ENCODE results near the gene ABHD17B. TPM values are rescaled to one million over a fixed set of nuclear protein-coding genes. Genes with fewer than 3 reads are reported as not detected.

Gene ABHD17B
- total RNA-seq, 3 donors from 2014 or later: 21.2 to 34.7 (median 23.7) TPM

DNA sequence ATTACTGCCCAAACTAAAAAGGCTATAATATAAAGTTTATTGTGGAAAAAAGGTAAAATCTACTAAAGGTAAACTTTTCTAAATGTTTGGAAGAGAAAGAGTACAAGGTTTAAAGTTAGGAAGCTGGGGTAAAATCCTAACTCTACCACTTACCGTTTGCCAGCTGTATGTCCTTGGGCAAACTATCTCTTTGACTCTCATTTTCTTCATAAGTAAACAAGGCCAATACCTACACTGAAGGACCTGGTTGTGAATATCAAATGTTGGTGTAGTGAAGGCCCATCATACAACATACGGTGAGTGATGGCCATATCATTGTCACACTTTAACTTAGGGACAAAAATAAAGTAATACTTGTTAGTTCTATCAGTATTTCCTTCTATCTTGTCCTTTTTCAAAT, 34.9 kb downstream of the ABHD17B start:
- ATAC-seq: no peak

DNA sequence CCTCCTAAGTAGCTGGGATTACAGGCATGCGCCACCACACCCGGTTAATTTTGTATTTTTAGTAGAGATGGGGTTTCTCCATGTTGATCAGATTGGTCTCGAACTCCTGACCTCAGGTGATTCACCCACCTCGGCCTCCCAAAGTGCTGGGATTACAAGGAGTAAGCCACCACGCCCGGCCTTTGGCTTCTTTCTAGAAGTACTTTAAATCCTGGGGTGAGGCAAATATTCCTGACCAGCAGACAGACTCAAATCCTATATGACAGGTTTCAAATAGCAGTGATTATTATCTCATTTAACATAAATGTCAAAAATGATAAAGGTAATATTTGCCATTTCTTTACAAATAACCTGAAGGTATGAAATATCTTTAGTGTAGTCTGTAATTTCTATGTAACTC, 35.6 kb downstream of the ABHD17B start:
- intact Hi-C loops (cut with DNase I, micrococcal nuclease): no loop called here
- no peak for ATAC-seq

More for the DNA sequence above, 34.9 kb downstream of the ABHD17B start:
- peaks cover 18% of the 10 kb centered on the region for H3K9me3 ChIP-seq
- TF ChIP-seq, protein P1, sequence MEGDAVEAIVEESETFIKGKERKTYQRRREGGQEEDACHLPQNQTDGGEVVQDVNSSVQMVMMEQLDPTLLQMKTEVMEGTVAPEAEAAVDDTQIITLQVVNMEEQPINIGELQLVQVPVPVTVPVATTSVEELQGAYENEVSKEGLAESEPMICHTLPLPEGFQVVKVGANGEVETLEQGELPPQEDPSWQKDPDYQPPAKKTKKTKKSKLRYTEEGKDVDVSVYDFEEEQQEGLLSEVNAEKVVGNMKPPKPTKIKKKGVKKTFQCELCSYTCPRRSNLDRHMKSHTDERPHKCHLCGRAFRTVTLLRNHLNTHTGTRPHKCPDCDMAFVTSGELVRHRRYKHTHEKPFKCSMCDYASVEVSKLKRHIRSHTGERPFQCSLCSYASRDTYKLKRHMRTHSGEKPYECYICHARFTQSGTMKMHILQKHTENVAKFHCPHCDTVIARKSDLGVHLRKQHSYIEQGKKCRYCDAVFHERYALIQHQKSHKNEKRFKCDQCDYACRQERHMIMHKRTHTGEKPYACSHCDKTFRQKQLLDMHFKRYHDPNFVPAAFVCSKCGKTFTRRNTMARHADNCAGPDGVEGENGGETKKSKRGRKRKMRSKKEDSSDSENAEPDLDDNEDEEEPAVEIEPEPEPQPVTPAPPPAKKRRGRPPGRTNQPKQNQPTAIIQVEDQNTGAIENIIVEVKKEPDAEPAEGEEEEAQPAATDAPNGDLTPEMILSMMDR (IDR thresholded peaks at IDR 0.05): no peak
- intact Hi-C loops (cut with DNase I, micrococcal nuclease): no loop called here
- no peak for DNase-seq
- no peak overlapping the region for H3K4me3 ChIP-seq
- no peaks in the 10 kb centered on the region for H3K36me3 ChIP-seq (ENCODE audit: low read depth)
- no peaks in the 10 kb centered on the region for H3K4me1 ChIP-seq (ENCODE audit: low read depth)

DNA sequence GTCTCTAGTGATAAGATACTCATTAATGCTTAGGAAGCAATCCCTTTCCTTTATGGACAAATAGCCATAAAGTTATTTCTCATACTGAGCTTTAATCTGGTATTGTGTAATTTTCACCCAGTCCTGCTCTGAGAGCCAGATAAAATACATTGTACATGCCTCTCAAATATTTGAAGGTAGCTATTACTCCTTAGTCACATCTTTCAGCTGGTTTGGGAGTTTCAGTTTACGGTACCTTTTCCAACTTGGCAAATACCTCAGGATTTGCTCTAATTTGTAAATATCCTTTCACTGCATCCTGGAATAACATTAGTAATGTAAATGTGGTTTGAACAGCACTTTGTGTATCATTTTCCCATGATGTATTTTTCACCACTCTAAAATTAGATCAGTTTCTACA, 47.4 kb downstream of the ABHD17B start:
- TF ChIP-seq, protein P1 (IDR thresholded peaks at IDR 0.05): no peak
- ATAC-seq: no peak
- no peak for DNase-seq
- Histone ChIP-seq H3K9me3 (peaks cover 19% of the 10 kb centered on the region), H3K36me3 (ENCODE audit: low read depth) (no peaks in the 10 kb centered on the region), H3K4me3 (no peak overlapping the region), H3K4me1 (ENCODE audit: low read depth) (no peaks in the 10 kb centered on the region)
- intact Hi-C loops (cut with DNase I, micrococcal nuclease): no loop called here

More for the DNA sequence above, 35.6 kb downstream of the ABHD17B start:
- H3K4me3 ChIP-seq: no peak overlapping the region
- DNase-seq: no peak
- no peaks in the 10 kb centered on the region for H3K4me1 ChIP-seq (ENCODE audit: low read depth)
- TF ChIP-seq, protein P1 (IDR thresholded peaks at IDR 0.05): no peak
- peaks cover 18% of the 10 kb centered on the region for H3K9me3 ChIP-seq
- no peaks in the 10 kb centered on the region for H3K36me3 ChIP-seq (ENCODE audit: low read depth)

DNA sequence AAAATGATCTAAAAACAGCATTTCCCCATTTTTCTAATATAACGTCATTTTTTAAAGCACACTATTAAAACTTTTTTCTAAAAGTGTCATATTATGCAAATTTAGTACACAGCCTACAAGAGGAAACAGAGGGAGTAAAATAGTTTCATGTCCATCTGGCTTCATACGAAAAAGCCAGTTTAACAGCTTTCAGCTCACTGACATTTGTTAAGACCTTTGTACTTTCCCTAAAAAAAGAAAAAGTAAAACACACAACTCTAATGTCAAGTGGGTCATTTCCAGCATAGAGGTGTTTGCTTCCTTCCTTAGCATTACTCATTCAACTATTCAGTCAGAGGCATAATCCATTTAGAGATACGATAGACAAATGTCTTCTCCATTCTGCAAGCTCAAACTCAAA, 49.4 kb downstream of the ABHD17B start:
- Histone ChIP-seq H3K9me3 (peaks cover 19% of the 10 kb centered on the region), H3K36me3 (ENCODE audit: low read depth) (no peaks in the 10 kb centered on the region), H3K4me1 (ENCODE audit: low read depth) (no peaks in the 10 kb centered on the region), H3K4me3 (no peak overlapping the region)
- intact Hi-C loops (cut with DNase I, micrococcal nuclease): no loop called here
- DNase-seq: no peak
- ATAC-seq: peak; percentile 55
- TF ChIP-seq, protein P1 (IDR thresholded peaks at IDR 0.05): no peak

DNA sequence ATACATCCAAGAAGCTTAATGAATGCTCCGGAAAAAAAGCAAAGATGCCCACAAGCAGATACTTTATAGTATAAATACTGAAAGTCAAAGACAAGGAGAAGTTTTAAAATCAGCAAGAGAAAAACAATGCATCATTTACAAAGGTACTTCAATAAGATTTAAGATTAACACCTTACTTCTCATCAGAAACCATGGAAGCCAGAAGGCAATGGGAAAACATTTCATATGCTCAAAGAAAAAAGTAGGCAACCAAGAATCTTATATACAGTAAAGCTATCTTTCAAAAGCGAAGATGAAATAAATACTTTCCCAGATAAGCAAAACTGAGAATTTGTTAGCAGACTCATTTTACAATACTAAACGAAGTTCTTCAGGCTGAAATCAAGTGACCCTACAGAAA, 51.1 kb downstream of the ABHD17B start:
- DNase-seq (no peak), ATAC-seq (no peak)
- intact Hi-C loops (cut with DNase I, micrococcal nuclease): no loop called here
- Histone ChIP-seq H3K4me1 (ENCODE audit: low read depth) (no peaks in the 10 kb centered on the region), H3K36me3 (ENCODE audit: low read depth) (no peaks in the 10 kb centered on the region), H3K9me3 (peaks cover 19% of the 10 kb centered on the region), H3K4me3 (no peak overlapping the region)
- TF ChIP-seq, protein P1 (IDR thresholded peaks at IDR 0.05): no peak

DNA sequence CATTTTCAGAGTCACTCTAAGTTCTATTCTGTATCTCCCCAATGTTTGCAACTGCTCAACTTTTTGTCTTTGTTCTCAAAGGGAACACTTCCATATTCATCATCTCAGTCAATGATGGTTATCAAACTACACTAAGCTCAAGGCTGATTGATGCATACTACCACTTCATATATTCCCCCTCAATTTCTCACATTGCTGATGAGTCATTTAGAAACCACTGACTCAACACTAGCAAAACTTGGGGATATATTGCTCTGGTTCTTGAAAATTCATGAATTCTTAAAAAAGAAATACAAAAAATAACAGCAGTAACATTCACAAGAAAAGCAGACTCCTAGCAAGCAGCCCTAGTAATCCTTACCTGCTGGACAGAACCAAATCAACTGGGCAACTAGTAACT, 52.2 kb downstream of the ABHD17B start:
- no peak for DNase-seq
- ATAC-seq: no peak
- no peaks in the 10 kb centered on the region for H3K4me1 ChIP-seq (ENCODE audit: low read depth)
- TF ChIP-seq, protein P1 (IDR thresholded peaks at IDR 0.05): no peak
- no peaks in the 10 kb centered on the region for H3K36me3 ChIP-seq (ENCODE audit: low read depth)
- intact Hi-C loops (cut with DNase I, micrococcal nuclease): no loop called here
- H3K9me3 ChIP-seq: peaks cover 19% of the 10 kb centered on the region
- no peak overlapping the region for H3K4me3 ChIP-seq
